Liver (tissue), 9 donors: ENCODE data around the gene ECEL1. TPM values are rescaled to one million over a fixed set of nuclear protein-coding genes. Genes with fewer than 3 reads are reported as not detected.

Source experiments
- DNase-seq: peaks from one replicate; pipeline ENCODE4 v3.0.0-alpha.2; 2017; ENCODE audit warnings: low spot score
- H3K27ac ChIP-seq, 2 donors: one replicate each; pipeline ENCODE4 v1.7.0; 2013; ENCODE audit warnings: inconsistent platforms in 2 of 2, low read length in 2 of 2, control low read depth in 1 of 2, low read depth in 1 of 2, mild to moderate bottlenecking in 1 of 2
- H3K27me3 ChIP-seq, 4 donors: one replicate each; pipeline versions ENCODE4 v1.6.1 to v1.7.0; 2013; ENCODE audit warnings: low read length in 3 of 4, inconsistent platforms in 1 of 4, mild to moderate bottlenecking in 1 of 4, moderate library complexity in 1 of 4; ENCODE audit not compliant: control insufficient read depth in 4 of 4, insufficient read depth in 4 of 4
- H3K36me3 ChIP-seq, 4 donors: one replicate each; pipeline versions ENCODE4 v1.6.1 to v1.7.0; 2013; ENCODE audit warnings: low read length in 3 of 4, mild to moderate bottlenecking in 3 of 4, low read depth in 1 of 4, moderate library complexity in 1 of 4; ENCODE audit not compliant: control insufficient read depth in 4 of 4, insufficient read depth in 3 of 4
- H3K4me1 ChIP-seq, 4 donors: one replicate each; pipeline versions ENCODE4 v1.6.1 to v1.7.0; 2013; ENCODE audit warnings: low read length in 3 of 4, mild to moderate bottlenecking in 3 of 4, moderate library complexity in 1 of 4; ENCODE audit not compliant: control insufficient read depth in 4 of 4, insufficient read depth in 4 of 4
- H3K4me3 ChIP-seq, 3 donors: one replicate each; pipeline versions ENCODE4 v1.6.1 to v1.7.0; 2013; ENCODE audit warnings: low read length in 3 of 3, control low read depth in 1 of 3, low read depth in 1 of 3, mild to moderate bottlenecking in 1 of 3
- H3K9ac ChIP-seq, 2 donors: one replicate each; pipeline ENCODE4 v1.7.0; 2013; ENCODE audit warnings: low read length in 2 of 2, mild to moderate bottlenecking in 2 of 2, moderate library complexity in 2 of 2, control low read depth in 1 of 2, low read depth in 1 of 2
- H3K9me3 ChIP-seq, 4 donors: one replicate each; pipeline versions ENCODE4 v1.6.1 to v1.7.0; 2013; ENCODE audit warnings: low read length in 3 of 4; ENCODE audit not compliant: control insufficient read depth in 4 of 4
- CTCF ChIP-seq: fragments of 150-350 bp; IDR thresholded peaks from 2 replicates; pipeline ENCODE4 v1.5.1; 2017; ENCODE audit warnings: improper control_type of control experiment, low read depth, low read length; ENCODE audit not compliant: missing input control
- EGR1 ChIP-seq, 2 donors: IDR thresholded peaks; 2 replicates each; pipeline ENCODE4 v1.6.1; 2016 to 2018; ENCODE audit warnings: antibody characterized with exemption in 2 of 2, low read depth in 2 of 2
- FOXA1 ChIP-seq: IDR thresholded peaks from 2 replicates; pipeline ENCODE4 v1.6.1; 2016; ENCODE audit warnings: antibody characterized with exemption
- FOXA2 ChIP-seq: IDR thresholded peaks from 2 replicates; pipeline ENCODE4 v1.6.1; 2016; ENCODE audit warnings: antibody characterized with exemption
- GABPA ChIP-seq, 2 donors: IDR thresholded peaks in 1 of 2; conservative IDR thresholded peaks in 1 of 2; 2 replicates each; pipeline ENCODE4 v1.6.1; 2016; ENCODE audit warnings: antibody characterized with exemption in 2 of 2, mild to moderate bottlenecking in 1 of 2, moderate library complexity in 1 of 2
- HNF4A ChIP-seq, 2 donors: conservative IDR thresholded peaks; 2 replicates each; pipeline ENCODE4 v1.6.1; 2016; ENCODE audit warnings: antibody characterized with exemption in 2 of 2, mild to moderate bottlenecking in 2 of 2
- HNF4G ChIP-seq: IDR thresholded peaks from 2 replicates; pipeline ENCODE4 v1.6.1; 2016; ENCODE audit warnings: antibody characterized with exemption
- JUND ChIP-seq, 2 donors: IDR thresholded peaks; 2 replicates each; pipeline ENCODE4 v1.6.1; 2016; ENCODE audit warnings: antibody characterized with exemption in 2 of 2
- MAX ChIP-seq: IDR thresholded peaks from 2 replicates; pipeline ENCODE4 v1.6.1; 2016; ENCODE audit warnings: antibody characterized with exemption
- NR2F2 ChIP-seq: IDR thresholded peaks from 2 replicates; pipeline ENCODE4 v1.6.1; 2016; ENCODE audit warnings: antibody characterized with exemption
- RAD21 ChIP-seq, 2 donors: IDR thresholded peaks; 2 replicates each; pipeline ENCODE4 v1.6.1; 2016; ENCODE audit warnings: antibody characterized with exemption in 2 of 2, mild to moderate bottlenecking in 2 of 2
- RXRA ChIP-seq, 2 donors: IDR thresholded peaks; 2 replicates each; pipeline ENCODE4 v1.6.1; 2017 to 2018; ENCODE audit warnings: antibody characterized with exemption in 2 of 2, mild to moderate bottlenecking in 1 of 2
- SP1 ChIP-seq: IDR thresholded peaks from 2 replicates; pipeline ENCODE4 v1.6.1; 2018; ENCODE audit warnings: antibody characterized with exemption, mild to moderate bottlenecking
- TAF1 ChIP-seq: conservative IDR thresholded peaks from 2 replicates; pipeline ENCODE4 v1.6.1; 2016; ENCODE audit warnings: antibody characterized with exemption, mild to moderate bottlenecking
- YY1 ChIP-seq: IDR thresholded peaks from 2 replicates; pipeline ENCODE4 v1.6.1; 2016; ENCODE audit warnings: antibody characterized with exemption, mild to moderate bottlenecking
- ZBTB33 ChIP-seq: IDR thresholded peaks from 2 replicates; pipeline ENCODE4 v1.6.1; 2016; ENCODE audit warnings: antibody characterized with exemption
- WGBS: extraction: QIAGEN DNeasy Blood & Tissue Kit; methylation state at CpG from one replicate; pipeline ENCODE4 v1.1.7; 2013; 5-methylcytosine and 5-hydroxymethylcytosine counted together
- polyA plus RNA-seq, 2 donors: library from polyadenylated mRNA; stranded (reverse) in 1 of 2; unstranded in 1 of 2; fragments of 200-250 nt in 1 of 2; fragments of >200 nt in 1 of 2; fragmentation: Nextera tagmentation in 1 of 2; extraction: Ambion mirVana in 1 of 2; gene quantifications; one replicate each; pipeline versions ENCODE4 v1.2.1 to v1.2.3, GENCODE V29; 2013 to 2015
- total RNA-seq, 2 donors: library from RNA; depleted of rRNA; stranded (reverse); fragments of >200 nt; gene quantifications; one replicate each; pipeline ENCODE4 v1.2.3, GENCODE V29; 2014
- TF ChIP-seq, protein P1 (sequence below): IDR thresholded peaks from 2 replicates; pipeline ENCODE4 v1.6.1; 2016; ENCODE audit warnings: antibody characterized with exemption
- TF ChIP-seq, protein P2 (sequence below): IDR thresholded peaks from 2 replicates; pipeline ENCODE4 v1.6.1; 2016; ENCODE audit warnings: antibody characterized with exemption, mild to moderate bottlenecking
- donor health status: healthy.
- donor health status: healthy.
- donor health status: healthy.
- donor health status: healthy.
- donor health status: healthy.

The ECEL1 gene
- total and polyA plus RNA-seq, 4 donors, result 0.67 to 1.8 TPM; not detected in 2

DNA sequence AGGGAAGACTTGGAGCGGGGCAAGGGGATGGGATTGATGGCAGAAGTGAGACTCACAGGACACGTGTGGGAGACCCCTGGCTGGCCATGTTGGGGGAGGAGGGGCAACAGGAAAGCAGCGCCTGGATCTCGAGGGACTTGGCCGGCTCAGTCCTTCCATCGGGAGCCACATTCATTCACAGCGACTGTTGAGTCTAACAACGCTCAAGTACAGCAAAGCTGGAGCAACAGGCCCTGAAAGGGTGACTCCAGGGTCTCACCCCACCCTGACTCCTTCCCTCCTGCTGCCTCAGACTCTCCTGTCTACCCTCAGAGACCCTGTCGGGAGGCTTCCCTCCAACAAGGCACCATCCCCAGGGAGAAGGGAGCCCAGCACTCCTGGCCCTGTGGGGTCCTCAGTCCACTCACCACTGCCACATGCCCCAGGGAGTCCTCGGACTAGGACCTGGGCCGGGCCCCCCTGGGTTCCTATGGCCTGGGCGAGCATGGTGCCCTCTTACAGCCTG, 46.4 kb downstream of the ECEL1 start:
- TF ChIP-seq TAF1 (no peak), ZBTB33 (no peak), HNF4A (conservative IDR thresholded peaks at IDR 0.05) (no peak), FOXA2 (no peak), HNF4G (no peak), YY1 (no peak), FOXA1 (no peak), EGR1 (IDR thresholded peaks at IDR 0.05; ENCODE audit: low read depth in 2 of 2) (no peak), RAD21 (IDR thresholded peaks at IDR 0.05) (no peak), MAX (no peak), RXRA (IDR thresholded peaks at IDR 0.05) (no peak), CTCF (no peak), GABPA (IDR thresholded peaks at IDR 0.05 in 1 of 2, conservative IDR thresholded peaks at IDR 0.05 in 1 of 2) (no peak), JUND (IDR thresholded peaks at IDR 0.05) (no peak), NR2F2 (no peak), SP1 (no peak)
- TF ChIP-seq, protein P1, sequence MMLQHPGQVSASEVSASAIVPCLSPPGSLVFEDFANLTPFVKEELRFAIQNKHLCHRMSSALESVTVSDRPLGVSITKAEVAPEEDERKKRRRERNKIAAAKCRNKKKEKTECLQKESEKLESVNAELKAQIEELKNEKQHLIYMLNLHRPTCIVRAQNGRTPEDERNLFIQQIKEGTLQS, result no peak
- TF ChIP-seq, protein P2, sequence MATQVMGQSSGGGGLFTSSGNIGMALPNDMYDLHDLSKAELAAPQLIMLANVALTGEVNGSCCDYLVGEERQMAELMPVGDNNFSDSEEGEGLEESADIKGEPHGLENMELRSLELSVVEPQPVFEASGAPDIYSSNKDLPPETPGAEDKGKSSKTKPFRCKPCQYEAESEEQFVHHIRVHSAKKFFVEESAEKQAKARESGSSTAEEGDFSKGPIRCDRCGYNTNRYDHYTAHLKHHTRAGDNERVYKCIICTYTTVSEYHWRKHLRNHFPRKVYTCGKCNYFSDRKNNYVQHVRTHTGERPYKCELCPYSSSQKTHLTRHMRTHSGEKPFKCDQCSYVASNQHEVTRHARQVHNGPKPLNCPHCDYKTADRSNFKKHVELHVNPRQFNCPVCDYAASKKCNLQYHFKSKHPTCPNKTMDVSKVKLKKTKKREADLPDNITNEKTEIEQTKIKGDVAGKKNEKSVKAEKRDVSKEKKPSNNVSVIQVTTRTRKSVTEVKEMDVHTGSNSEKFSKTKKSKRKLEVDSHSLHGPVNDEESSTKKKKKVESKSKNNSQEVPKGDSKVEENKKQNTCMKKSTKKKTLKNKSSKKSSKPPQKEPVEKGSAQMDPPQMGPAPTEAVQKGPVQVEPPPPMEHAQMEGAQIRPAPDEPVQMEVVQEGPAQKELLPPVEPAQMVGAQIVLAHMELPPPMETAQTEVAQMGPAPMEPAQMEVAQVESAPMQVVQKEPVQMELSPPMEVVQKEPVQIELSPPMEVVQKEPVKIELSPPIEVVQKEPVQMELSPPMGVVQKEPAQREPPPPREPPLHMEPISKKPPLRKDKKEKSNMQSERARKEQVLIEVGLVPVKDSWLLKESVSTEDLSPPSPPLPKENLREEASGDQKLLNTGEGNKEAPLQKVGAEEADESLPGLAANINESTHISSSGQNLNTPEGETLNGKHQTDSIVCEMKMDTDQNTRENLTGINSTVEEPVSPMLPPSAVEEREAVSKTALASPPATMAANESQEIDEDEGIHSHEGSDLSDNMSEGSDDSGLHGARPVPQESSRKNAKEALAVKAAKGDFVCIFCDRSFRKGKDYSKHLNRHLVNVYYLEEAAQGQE, result no peak
- no peak for DNase-seq
- Histone ChIP-seq H3K9ac (no peak overlapping the region), H3K27me3 (no peaks in the 10 kb centered on the region), H3K4me3 (no peak overlapping the region), H3K4me1 (peaks cover 2 to 10% (median 5%) of the 10 kb centered on the region in 4 donors), H3K27ac (no peak overlapping the region), H3K36me3 (no peaks in the 10 kb centered on the region), H3K9me3 (no peaks in the 10 kb centered on the region)
- 82% methylated on average over 12 of the region's 12 CpGs for WGBS
